AG09309 (cell line): Measurements from ENCODE around the gene ATG7.

Experiments
- DNase-seq: peaks from one replicate; pipeline ENCODE4 v3.0.0-alpha.2; 2010; ENCODE audit warnings: low read depth
- H3K4me3 ChIP-seq: 2 replicates; pipeline ENCODE4 v1.5.1; 2011; ENCODE audit warnings: mild to moderate bottlenecking, low read depth, low read length, moderate library complexity; ENCODE audit not compliant: control insufficient read depth
- CTCF ChIP-seq: IDR thresholded peaks from 2 replicates; pipeline ENCODE4 v1.5.1; 2011; ENCODE audit warnings: mild to moderate bottlenecking, low read depth, low read length, inconsistent platforms; ENCODE audit not compliant: insufficient read depth, control insufficient read depth; ENCODE audit errors: missing control alignments

Gene ATG7

GRCh38 chr3:11356269-11356668 lies 84.1 kb downstream of the ATG7 start:
- no peak overlapping the region for H3K4me3 ChIP-seq
- TF ChIP-seq CTCF: no peak
- no peak for DNase-seq

GRCh38 chr3:11362600-11362999 lies 90.4 kb downstream of the ATG7 start:
- no peak for TF ChIP-seq CTCF
- no peak for DNase-seq

GRCh38 chr3:11363715-11364114 lies 91.5 kb downstream of the ATG7 start:
- no peak for TF ChIP-seq CTCF
- DNase-seq: no peak
- H3K4me3 ChIP-seq: no peak overlapping the region

More at GRCh38 chr3:11362600-11362999, 90.4 kb downstream of the ATG7 start:
- no peak overlapping the region for H3K4me3 ChIP-seq

GRCh38 chr3:11364181-11364580 lies 92.0 kb downstream of the ATG7 start:
- no peak overlapping the region for H3K4me3 ChIP-seq
- no peak for TF ChIP-seq CTCF
- peak; percentile 60 for DNase-seq

- no peak overlapping the region for H3K4me3 ChIP-seq
- DNase-seq: no peak
These were observed 95.0 kb downstream of the ATG7 start for GRCh38 chr3:11367143-11367693.

GRCh38 chr3:11370191-11370590 lies 98.0 kb downstream of the ATG7 start:
- no peak overlapping the region for H3K4me3 ChIP-seq
- no peak for TF ChIP-seq CTCF
- no peak for DNase-seq

More at GRCh38 chr3:11367143-11367693, 95.0 kb downstream of the ATG7 start:
- TF ChIP-seq CTCF: no peak

GRCh38 chr3:11370966-11371365 lies 98.8 kb downstream of the ATG7 start:
- H3K4me3 ChIP-seq: no peak overlapping the region
- no peak for TF ChIP-seq CTCF

More at GRCh38 chr3:11370966-11371365, 98.8 kb downstream of the ATG7 start:
- DNase-seq: no peak
